Esophagus squamous epithelium (tissue), 4 donors: ENCODE measurements around the gene UBAP1L.

Experiments
- POLR2A ChIP-seq, 4 donors: fragments of 450-650 bp; IDR thresholded peaks; one replicate each; pipeline ENCODE4 v1.6.1; 2017; ENCODE audit warnings: antibody characterized with exemption in 4 of 4, mild to moderate bottlenecking in 4 of 4, moderate library complexity in 3 of 4
- TF ChIP-seq, protein P1 (sequence below), 6 experiments: fragments of 450-650 bp in 4 of 6; fragments of 200-600 bp in 2 of 6; sonication (generic) in 2 of 6; IDR thresholded peaks; one replicate each; pipeline ENCODE4 v1.5.1; 2016 to 2019; ENCODE audit warnings: antibody characterized with exemption in 6 of 6, mild to moderate bottlenecking in 4 of 6, moderate library complexity in 4 of 6

DNA sequence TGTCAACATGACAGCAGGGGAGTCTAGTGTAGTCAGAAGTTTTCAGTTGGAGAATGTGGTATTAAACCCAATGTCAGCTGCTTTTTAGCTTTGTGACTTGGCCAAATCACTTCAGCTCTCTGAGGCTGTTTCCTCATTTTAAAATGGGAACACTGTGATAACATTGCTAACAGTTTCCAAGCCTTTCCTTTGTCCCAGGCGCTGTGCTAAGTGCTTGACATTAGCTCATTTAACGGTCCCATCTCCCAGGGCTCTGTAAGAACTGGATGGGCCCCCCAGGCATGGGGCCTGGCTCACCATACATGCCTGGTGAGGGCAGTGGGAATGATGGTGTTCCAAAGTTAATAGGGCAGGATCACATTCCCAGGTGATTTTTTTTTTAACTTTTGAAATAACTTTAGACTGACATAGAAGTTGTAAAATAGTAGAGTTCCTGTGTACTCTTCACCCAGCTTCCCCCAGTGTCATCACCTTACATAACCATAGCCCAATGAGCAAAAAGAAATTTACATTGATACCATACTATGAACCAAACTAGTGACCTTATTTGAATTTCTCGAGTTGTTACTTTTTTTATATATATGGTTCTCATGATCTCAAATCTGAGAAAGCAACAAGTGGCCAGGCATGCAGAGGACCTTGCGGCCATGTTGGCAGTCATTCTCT lies 54.9 kb downstream of the UBAP1L start:
- TF ChIP-seq POLR2A (IDR thresholded peaks at IDR 0.05), result no peak
- TF ChIP-seq, protein P1, sequence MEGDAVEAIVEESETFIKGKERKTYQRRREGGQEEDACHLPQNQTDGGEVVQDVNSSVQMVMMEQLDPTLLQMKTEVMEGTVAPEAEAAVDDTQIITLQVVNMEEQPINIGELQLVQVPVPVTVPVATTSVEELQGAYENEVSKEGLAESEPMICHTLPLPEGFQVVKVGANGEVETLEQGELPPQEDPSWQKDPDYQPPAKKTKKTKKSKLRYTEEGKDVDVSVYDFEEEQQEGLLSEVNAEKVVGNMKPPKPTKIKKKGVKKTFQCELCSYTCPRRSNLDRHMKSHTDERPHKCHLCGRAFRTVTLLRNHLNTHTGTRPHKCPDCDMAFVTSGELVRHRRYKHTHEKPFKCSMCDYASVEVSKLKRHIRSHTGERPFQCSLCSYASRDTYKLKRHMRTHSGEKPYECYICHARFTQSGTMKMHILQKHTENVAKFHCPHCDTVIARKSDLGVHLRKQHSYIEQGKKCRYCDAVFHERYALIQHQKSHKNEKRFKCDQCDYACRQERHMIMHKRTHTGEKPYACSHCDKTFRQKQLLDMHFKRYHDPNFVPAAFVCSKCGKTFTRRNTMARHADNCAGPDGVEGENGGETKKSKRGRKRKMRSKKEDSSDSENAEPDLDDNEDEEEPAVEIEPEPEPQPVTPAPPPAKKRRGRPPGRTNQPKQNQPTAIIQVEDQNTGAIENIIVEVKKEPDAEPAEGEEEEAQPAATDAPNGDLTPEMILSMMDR (IDR thresholded peaks at IDR 0.05), result no peak
